Measurements from ENCODE around the gene KCNQ1OT1. TPM values are rescaled to one million over a fixed set of nuclear protein-coding genes. Genes with fewer than 3 reads are reported as not detected.

KCNQ1OT1 gene
- polyA plus RNA-seq, 1 of the 3 experiments (the other 2 are of a cell fraction), result 0.03 TPM

GRCh38 chr11:2625183-2625582 is 74.6 kb downstream of the KCNQ1OT1 start:
- TF ChIP-seq PBX3 (IDR thresholded peaks at IDR 0.05), result no peak
- no peak for TF ChIP-seq RXRA (IDR thresholded peaks at IDR 0.05; ENCODE audit: borderline replicate concordance, low read depth)
- TF ChIP-seq SIN3A (IDR thresholded peaks at IDR 0.05; ENCODE audit: borderline replicate concordance, low read depth, low read length), result no peak
- no peak for TF ChIP-seq TAF1 (IDR thresholded peaks at IDR 0.05; ENCODE audit: borderline replicate concordance, low read depth, low read length)
- no peak for TF ChIP-seq GATA2 (CRISPR knock-in tag; IDR thresholded peaks at IDR 0.05)
- TF ChIP-seq TCF12 (IDR thresholded peaks at IDR 0.05), result no peak
- TF ChIP-seq ZBTB33 (IDR thresholded peaks at IDR 0.05; ENCODE audit: borderline replicate concordance, low read depth), result no peak
- no peak for TF ChIP-seq JUND (IDR thresholded peaks at IDR 0.05)
- no peak for TF ChIP-seq ELF1 (IDR thresholded peaks at IDR 0.05)
- TF ChIP-seq GABPA (IDR thresholded peaks at IDR 0.05; ENCODE audit: low read depth), result no peak
- TF ChIP-seq USF2 (IDR thresholded peaks at IDR 0.05; ENCODE audit: borderline replicate concordance, low read depth, low read length), result no peak
- no peak for TF ChIP-seq TEAD4 (IDR thresholded peaks at IDR 0.05; ENCODE audit: borderline replicate concordance, insufficient read depth)
- TF ChIP-seq EP300 (IDR thresholded peaks at IDR 0.05; ENCODE audit: borderline replicate concordance in 1 of 2, low read depth in 1 of 2, low read length in 1 of 2), result no peak
- no peak for TF ChIP-seq RFX5 (IDR thresholded peaks at IDR 0.05; ENCODE audit: low read length)
- no peak for TF ChIP-seq CTCF (IDR thresholded peaks at IDR 0.05)
- TF ChIP-seq NFIC (IDR thresholded peaks at IDR 0.05; ENCODE audit: borderline replicate concordance), result no peak
- no peak for TF ChIP-seq EZH2phosphoT487 (IDR thresholded peaks at IDR 0.05; ENCODE audit: borderline replicate concordance, low read depth)
- no peak for TF ChIP-seq RCOR1 (IDR thresholded peaks at IDR 0.05; ENCODE audit: low read length)
- TF ChIP-seq FOXM1 (IDR thresholded peaks at IDR 0.05; ENCODE audit: low read depth), result no peak
- no peak for TF ChIP-seq CHD2 (IDR thresholded peaks at IDR 0.05; ENCODE audit: low read length, partially characterized antibody)
- H3K9me3 ChIP-seq, result peaks cover 12% of the 10 kb centered on the region
- no peaks in the 10 kb centered on the region for H3K9me2 ChIP-seq
- H3K79me2 ChIP-seq (ENCODE audit: insufficient read depth), result no peaks in the 10 kb centered on the region
- CTCF ChIA-PET, result no interaction called here
- WGBS (ENCODE audit: low lambda C conversion rate), result 44% methylated on average over 3 of the region's 3 CpGs
- H3K4me1 ChIP-seq (ENCODE audit: control insufficient read depth in 1 of 2, insufficient read depth in 2 of 2, low read depth in 1 of 2, low read length in 1 of 2), result no peaks in the 10 kb centered on the region
- POLR2A ChIA-PET, result no interaction called here
- H4K20me1 ChIP-seq (ENCODE audit: insufficient read depth), result no peaks in the 10 kb centered on the region
- H3K27ac ChIP-seq (ENCODE audit: low read depth in 2 of 2, low read length in 1 of 2), result no peak overlapping the region
- H3K27me3 ChIP-seq (ENCODE audit: insufficient read depth), result no peaks in the 10 kb centered on the region
- DNase-seq, result no peak
- H3F3A ChIP-seq (replicated peaks; ENCODE audit: insufficient read depth), result no peaks in the 10 kb centered on the region
- no peak overlapping the region for H3K4me3 ChIP-seq (ENCODE audit: low read depth in 2 of 2, low read length in 1 of 2)
- H3K9ac ChIP-seq, result no peak overlapping the region
- H3K4me2 ChIP-seq, result no peak overlapping the region
- H2AFZ ChIP-seq (ENCODE audit: low read depth), result no peak overlapping the region
- H3K36me3 ChIP-seq (replicated peaks in 1 of 2; ENCODE audit: control insufficient read depth in 1 of 2, insufficient read depth in 2 of 2, low read length in 1 of 2), result no peaks in the 10 kb centered on the region

Measured in SK-N-SH (cell line).